ENCODE data around the gene RNPEP.
"Not testable (repeated sequence)": the region's sequence is repeated elsewhere in the genome, so short reads cannot be mapped to it uniquely, and the experiment has no call there.

Gene RNPEP

DNA sequence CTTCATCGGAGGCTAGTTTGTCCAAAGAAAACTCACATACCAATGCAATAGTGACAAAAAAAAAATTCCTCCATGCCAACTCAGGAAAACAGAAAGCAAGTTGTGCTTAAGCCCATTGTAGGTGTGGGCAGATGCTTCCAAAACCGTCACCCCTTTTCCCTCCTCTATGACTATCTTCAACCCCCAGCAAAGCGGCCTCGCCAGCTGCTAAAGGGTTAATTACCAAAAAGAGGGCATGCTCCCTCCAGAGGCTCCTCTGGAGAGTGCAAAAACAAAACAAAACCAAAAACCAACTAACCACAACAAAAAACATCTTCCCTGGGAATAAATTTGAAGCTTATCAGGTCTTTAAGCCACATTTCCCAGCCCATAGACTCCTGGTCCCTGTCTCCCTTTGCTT, 37.3 kb upstream of the RNPEP start:
- H3K27me3 ChIP-seq (ENCODE audit: control insufficient read depth, insufficient read depth, low read length) = peaks cover 24% of the 10 kb centered on the region
- H3K4me3 ChIP-seq (ENCODE audit: low read depth, low read length) = peak overlapping the region; percentile 78
- H3K4me1 ChIP-seq (ENCODE audit: control insufficient read depth, insufficient read depth, low read length) = peaks cover 17% of the 10 kb centered on the region
- no peak overlapping the region for H3K9ac ChIP-seq (ENCODE audit: low read depth, low read length)
- no peaks in the 10 kb centered on the region for H3K9me3 ChIP-seq (ENCODE audit: control insufficient read depth, insufficient read depth, low read length)
- no peaks in the 10 kb centered on the region for H3K36me3 ChIP-seq (ENCODE audit: control insufficient read depth, insufficient read depth, low read length)

DNA sequence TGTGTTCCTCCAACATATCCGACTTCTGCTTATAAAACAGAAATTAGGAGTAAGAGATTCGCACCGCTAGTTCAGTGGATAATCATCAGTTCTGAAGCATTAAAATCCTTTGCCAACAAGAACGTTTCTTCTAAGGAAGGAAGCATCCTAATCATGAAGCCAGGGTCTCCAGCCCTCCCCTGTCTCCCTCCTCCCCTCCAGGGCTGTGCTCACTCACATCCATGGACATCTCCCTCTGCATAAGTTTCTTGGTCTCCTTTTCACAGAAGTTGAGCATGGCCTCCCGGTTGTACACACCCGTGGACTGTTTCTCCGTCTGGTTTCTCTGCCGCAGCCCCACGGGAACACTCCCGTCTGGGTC, 36.6 kb upstream of the RNPEP start:
- Histone ChIP-seq H3K9ac (ENCODE audit: low read depth, low read length) (no peak overlapping the region), H3K36me3 (ENCODE audit: control insufficient read depth, insufficient read depth, low read length) (no peaks in the 10 kb centered on the region), H3K4me3 (ENCODE audit: low read depth, low read length) (peak overlapping the region; percentile 78), H3K4me1 (ENCODE audit: control insufficient read depth, insufficient read depth, low read length) (peaks cover 17% of the 10 kb centered on the region), H3K27me3 (ENCODE audit: control insufficient read depth, insufficient read depth, low read length) (peaks cover 24% of the 10 kb centered on the region), H3K9me3 (ENCODE audit: control insufficient read depth, insufficient read depth, low read length) (no peaks in the 10 kb centered on the region)

DNA sequence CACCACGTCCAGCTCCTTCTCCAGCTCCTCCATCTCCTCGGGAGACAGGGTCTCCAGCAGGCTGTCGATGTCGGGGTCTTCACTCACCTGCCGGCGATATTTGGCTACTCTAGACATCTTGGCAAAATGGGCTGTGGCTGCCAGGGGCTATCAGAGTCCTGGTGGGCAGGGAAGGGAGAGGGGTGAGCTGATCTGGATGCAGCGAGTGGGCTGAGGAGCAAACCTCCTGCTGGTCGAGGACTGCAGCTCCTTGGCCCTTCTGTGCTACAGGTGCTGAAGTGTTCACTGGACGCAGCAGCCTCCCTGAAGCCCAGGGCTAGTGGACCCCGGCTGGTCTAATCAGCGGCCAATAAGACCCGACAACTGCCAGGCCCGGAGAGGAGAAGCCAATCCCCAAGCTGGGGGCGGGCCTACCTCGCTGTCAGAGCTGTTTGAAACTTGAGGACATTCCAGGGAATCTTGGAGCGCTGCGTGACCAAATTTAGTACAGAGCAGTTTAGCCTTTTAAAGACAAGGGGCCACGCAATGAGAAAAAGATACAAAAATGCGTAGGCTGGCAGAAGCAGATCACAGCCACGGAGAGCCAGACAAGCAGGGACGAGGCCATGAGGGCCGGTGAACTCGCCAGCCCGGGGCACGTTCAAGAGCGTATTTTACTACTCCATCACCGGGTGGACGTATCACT, 36.1 kb upstream of the RNPEP start, which contains the start of gene LMOD1:
TSS of gene LMOD1 (minus strand) at position 325 of the 685 bp plus-strand sequence. CDS start at position 117, 208 bp downstream.
- Histone ChIP-seq H3K4me1 (ENCODE audit: control insufficient read depth, insufficient read depth, low read length) (peaks cover 14% of the 10 kb centered on the region), H3K27me3 (ENCODE audit: control insufficient read depth, insufficient read depth, low read length) (peaks cover 24% of the 10 kb centered on the region), H3K4me3 (ENCODE audit: low read depth, low read length) (peak within 1 kb of the TSS; percentile 78), H3K9ac (ENCODE audit: low read depth, low read length) (no peak within 1 kb of the TSS), H3K36me3 (ENCODE audit: control insufficient read depth, insufficient read depth, low read length) (no peaks in the 10 kb centered on the region), H3K9me3 (ENCODE audit: control insufficient read depth, insufficient read depth, low read length) (no peaks in the 10 kb centered on the region)

DNA sequence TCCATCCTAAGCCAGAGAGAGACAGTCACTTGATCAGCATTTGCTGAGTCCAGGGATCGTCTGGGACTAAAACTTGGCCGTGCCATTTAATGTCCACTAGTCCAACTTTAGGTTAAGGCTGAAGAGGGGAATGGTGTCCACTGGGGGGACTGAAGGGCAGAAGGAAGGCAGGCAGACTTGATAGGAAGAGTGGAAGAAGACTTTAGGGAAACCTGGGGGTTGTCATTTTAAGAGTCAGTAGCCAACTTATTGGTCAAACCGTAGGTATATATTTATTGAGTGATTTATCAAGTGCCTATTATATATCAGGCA, 34.8 kb upstream of the RNPEP start:
- Histone ChIP-seq H3K9ac (ENCODE audit: low read depth, low read length) (no peak overlapping the region), H3K4me3 (ENCODE audit: low read depth, low read length) (no peak overlapping the region), H3K27me3 (ENCODE audit: control insufficient read depth, insufficient read depth, low read length) (peaks cover 24% of the 10 kb centered on the region), H3K4me1 (ENCODE audit: control insufficient read depth, insufficient read depth, low read length) (peaks cover 9% of the 10 kb centered on the region), H3K9me3 (ENCODE audit: control insufficient read depth, insufficient read depth, low read length) (no peaks in the 10 kb centered on the region), H3K36me3 (ENCODE audit: control insufficient read depth, insufficient read depth, low read length) (no peaks in the 10 kb centered on the region)

DNA sequence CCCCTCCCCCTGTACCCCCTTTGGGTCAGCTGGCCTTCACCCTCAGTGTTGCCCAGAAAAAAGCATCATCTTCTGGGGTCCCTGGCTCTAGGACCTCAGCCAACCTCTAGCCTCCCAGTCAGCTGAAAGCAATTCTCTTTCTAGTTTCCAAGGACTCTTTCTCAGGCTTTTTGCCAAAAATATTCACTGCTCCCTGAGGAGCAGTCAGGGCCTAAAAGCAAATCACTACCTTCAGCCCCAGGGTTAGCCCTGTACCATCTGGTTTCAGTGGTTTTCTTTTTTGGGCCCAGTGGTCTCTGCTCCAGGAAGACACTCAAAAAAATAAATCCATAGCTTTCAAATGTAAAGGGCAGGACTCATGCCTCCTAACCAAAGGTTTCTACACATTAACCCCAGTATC, 33.0 kb upstream of the RNPEP start:
- Histone ChIP-seq H3K27me3 (ENCODE audit: control insufficient read depth, insufficient read depth, low read length) (peaks cover 24% of the 10 kb centered on the region), H3K4me3 (ENCODE audit: low read depth, low read length) (no peak overlapping the region), H3K4me1 (ENCODE audit: control insufficient read depth, insufficient read depth, low read length) (peaks cover 9% of the 10 kb centered on the region), H3K9ac (ENCODE audit: low read depth, low read length) (no peak overlapping the region), H3K9me3 (ENCODE audit: control insufficient read depth, insufficient read depth, low read length) (no peaks in the 10 kb centered on the region), H3K36me3 (ENCODE audit: control insufficient read depth, insufficient read depth, low read length) (no peaks in the 10 kb centered on the region)

DNA sequence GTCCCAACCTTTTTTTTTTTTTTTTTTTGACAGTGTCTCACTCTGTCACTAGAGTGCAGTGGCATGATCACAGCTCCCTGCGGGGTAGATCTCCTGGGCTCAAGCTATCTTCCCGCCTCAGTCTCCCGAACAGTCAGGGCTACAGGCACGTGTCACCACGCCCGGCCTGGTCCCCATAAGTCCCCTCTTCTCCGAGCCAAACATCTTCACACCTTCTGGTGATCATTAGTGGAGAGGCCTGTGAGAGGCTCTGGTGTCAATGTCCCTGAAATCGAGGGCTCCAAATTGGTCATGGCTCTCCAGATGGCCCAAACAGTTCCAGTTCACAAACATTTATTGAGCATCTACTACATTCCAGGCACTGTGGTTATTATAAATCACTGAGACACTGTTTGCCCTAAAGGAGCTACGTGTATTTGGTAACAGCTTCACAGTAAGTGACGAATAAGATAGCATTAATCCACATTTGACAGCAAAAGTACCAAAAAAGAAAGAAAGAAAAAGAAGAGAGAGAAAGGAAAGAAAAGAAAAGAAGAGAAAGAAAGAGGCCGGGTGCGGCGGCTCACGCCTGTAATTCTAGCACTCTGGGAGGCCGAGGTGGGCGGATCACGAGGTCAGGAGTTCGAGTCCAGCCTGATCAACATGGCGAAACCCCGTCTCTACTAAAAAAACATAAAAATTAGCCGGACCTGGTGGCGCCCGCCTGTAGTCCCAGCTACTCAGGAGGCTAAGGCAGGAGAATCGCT, 28.0 kb upstream of the RNPEP start:
- Histone ChIP-seq H3K9ac (ENCODE audit: low read depth, low read length) (peak overlapping the region; percentile 93), H3K4me1 (ENCODE audit: control insufficient read depth, insufficient read depth, low read length) (peaks cover 4% of the 10 kb centered on the region)

DNA sequence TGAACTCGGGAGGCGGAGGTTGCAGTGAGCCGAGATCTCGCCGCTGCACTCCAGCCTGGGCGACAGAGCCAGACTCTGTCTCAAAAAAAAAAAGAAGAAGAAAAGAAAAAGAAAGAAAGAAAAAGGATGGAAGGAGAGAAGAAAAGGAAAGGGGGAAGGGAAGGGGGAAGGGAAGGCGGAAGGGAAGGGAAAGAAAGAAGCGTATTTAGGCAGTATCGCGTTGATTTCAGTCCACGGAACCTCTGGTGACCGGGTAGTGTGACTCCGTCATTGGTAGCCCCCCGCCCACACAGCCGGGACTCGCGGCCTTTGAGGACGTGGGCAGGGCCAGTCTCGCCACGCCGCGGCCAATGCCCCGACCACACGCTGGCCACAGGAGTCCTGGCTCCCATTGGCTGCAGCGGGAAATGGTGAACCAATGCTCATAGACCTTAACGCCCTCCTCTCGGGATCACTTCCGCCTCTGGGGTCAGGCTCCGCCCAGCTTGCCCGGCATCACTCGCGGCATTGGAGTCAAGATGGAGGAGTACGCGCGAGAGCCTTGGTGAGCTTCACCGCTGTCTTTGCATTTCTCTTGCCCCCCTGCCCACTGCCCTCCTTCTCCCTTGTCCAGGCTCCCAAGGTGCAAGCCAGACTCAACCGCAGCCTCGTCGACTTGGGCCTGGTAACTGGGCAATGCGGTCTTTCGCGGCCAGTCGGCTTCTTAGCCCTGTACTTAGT, 27.3 kb upstream of the RNPEP start, which contains the start of gene TIMM17A:
TSS of gene TIMM17A (plus strand) at position 495 of the 720 bp plus-strand sequence. CDS start at position 519, 24 bp downstream.
- Histone ChIP-seq H3K9me3 (ENCODE audit: control insufficient read depth, insufficient read depth, low read length) (no peaks in the 10 kb centered on the region), H3K9ac (ENCODE audit: low read depth, low read length) (peak within 1 kb of the TSS; percentile 93), H3K4me1 (ENCODE audit: control insufficient read depth, insufficient read depth, low read length) (peaks cover 4% of the 10 kb centered on the region), H3K27me3 (ENCODE audit: control insufficient read depth, insufficient read depth, low read length) (no peaks in the 10 kb centered on the region), H3K36me3 (ENCODE audit: control insufficient read depth, insufficient read depth, low read length) (peaks cover 17% of the 10 kb centered on the region), H3K4me3 (ENCODE audit: low read depth, low read length) (peak within 1 kb of the TSS; percentile 98)

More for the DNA sequence above, 28.0 kb upstream of the RNPEP start:
- Histone ChIP-seq H3K4me3 (ENCODE audit: low read depth, low read length) (peak overlapping the region; percentile 98), H3K27me3 (ENCODE audit: control insufficient read depth, insufficient read depth, low read length) (no peaks in the 10 kb centered on the region), H3K9me3 (ENCODE audit: control insufficient read depth, insufficient read depth, low read length) (no peaks in the 10 kb centered on the region), H3K36me3 (ENCODE audit: control insufficient read depth, insufficient read depth, low read length) (peaks cover 17% of the 10 kb centered on the region)

DNA sequence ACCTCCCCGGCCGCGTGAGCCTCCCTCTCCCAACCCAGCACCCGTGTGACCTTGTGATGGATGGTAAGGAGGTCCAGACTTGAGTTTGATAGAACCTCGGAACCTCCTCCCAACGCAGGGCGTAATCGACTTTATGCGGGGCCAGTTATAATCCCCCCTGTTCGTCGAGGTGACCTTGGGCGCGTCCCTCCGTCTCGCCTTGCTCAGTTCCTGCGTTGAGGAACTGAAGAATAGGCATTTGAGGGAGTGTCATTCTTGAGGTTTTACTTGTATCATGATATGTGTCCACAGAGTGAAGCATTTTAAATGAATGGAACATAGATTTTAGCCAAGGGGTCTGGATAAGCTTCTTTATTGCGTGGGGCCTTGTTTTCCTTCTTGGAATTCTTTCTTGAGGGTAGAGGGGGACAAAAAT, 26.7 kb upstream of the RNPEP start:
- Histone ChIP-seq H3K9ac (ENCODE audit: low read depth, low read length) (peak overlapping the region; percentile 93), H3K27me3 (ENCODE audit: control insufficient read depth, insufficient read depth, low read length) (no peaks in the 10 kb centered on the region), H3K4me1 (ENCODE audit: control insufficient read depth, insufficient read depth, low read length) (peaks cover 4% of the 10 kb centered on the region), H3K36me3 (ENCODE audit: control insufficient read depth, insufficient read depth, low read length) (peaks cover 20% of the 10 kb centered on the region), H3K4me3 (ENCODE audit: low read depth, low read length) (peak overlapping the region; percentile 98), H3K9me3 (ENCODE audit: control insufficient read depth, insufficient read depth, low read length) (no peaks in the 10 kb centered on the region)

DNA sequence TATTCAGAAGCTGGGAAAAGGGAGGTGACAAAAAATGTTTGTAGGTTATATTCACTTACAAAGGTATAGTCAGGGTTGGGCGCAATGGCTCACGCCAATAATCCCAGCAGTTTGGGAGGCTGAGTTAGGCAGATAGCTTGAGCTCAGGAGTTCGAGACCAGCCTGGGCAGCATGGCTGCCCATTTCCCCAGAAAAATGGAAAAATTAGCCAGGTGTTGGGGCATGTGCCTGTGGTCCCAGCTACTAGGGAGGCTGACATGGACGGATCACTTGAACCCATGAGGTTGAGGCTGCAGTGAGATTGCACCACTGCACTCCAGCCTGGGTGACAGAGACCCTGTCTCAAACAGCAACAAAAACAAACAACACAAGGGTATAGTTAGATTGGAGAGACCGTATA, 24.1 kb upstream of the RNPEP start:
- H3K9me3 ChIP-seq (ENCODE audit: control insufficient read depth, insufficient read depth, low read length) = no peaks in the 10 kb centered on the region
- no peak overlapping the region for H3K9ac ChIP-seq (ENCODE audit: low read depth, low read length)
- H3K27me3 ChIP-seq (ENCODE audit: control insufficient read depth, insufficient read depth, low read length) = no peaks in the 10 kb centered on the region
- H3K36me3 ChIP-seq (ENCODE audit: control insufficient read depth, insufficient read depth, low read length) = peaks cover 39% of the 10 kb centered on the region
- no peak overlapping the region for H3K4me3 ChIP-seq (ENCODE audit: low read depth, low read length)
- H3K4me1 ChIP-seq (ENCODE audit: control insufficient read depth, insufficient read depth, low read length) = peaks cover 4% of the 10 kb centered on the region

DNA sequence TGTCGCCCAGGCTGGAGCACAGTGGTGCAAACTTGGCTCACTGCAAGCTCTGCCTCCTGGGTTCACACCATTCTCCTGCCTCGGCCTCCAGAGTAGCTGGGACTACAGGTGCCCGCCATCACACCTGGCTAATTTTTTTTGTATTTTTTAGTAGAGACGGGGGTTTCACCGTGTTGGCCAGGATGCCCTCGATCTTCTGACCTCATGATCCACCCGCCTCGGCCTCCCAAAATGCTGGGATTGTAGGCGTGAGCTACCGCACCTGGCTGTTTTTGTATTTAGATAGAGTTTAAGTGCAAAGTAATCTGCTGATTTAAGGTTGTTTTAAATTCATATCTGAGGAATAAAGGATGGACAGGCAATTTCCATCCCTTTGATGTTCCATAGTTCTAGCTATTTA, 20.1 kb upstream of the RNPEP start:
- H3K9ac ChIP-seq (ENCODE audit: low read depth, low read length); H3K9me3 ChIP-seq (ENCODE audit: control insufficient read depth, insufficient read depth, low read length); H3K4me3 ChIP-seq (ENCODE audit: low read depth, low read length); H3K27me3 ChIP-seq (ENCODE audit: control insufficient read depth, insufficient read depth, low read length); H3K4me1 ChIP-seq (ENCODE audit: control insufficient read depth, insufficient read depth, low read length): not testable (repeated sequence)
- H3K36me3 ChIP-seq (ENCODE audit: control insufficient read depth, insufficient read depth, low read length) = peaks cover 49% of the 10 kb centered on the region

DNA sequence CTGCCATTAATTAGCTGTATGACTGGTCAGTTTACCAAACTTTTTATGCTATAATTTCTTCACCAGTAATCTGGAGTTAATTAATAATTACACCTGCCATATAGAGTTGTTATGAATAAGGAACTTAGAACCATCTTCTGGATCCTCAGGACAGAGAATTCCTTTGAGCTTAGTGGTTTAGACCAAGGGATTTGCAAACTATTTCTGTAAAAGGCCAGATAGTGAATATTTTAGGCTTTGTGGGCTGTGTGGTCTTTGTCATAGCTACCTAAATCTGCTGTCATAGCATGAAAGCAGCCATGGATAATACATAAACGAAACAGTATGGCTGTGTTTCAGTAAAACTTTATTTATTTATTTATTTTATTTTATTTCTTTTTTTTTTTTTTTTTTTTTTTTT, 18.2 kb upstream of the RNPEP start:
- Histone ChIP-seq H3K9ac (ENCODE audit: low read depth, low read length) (no peak overlapping the region), H3K36me3 (ENCODE audit: control insufficient read depth, insufficient read depth, low read length) (peaks cover 43% of the 10 kb centered on the region), H3K27me3 (ENCODE audit: control insufficient read depth, insufficient read depth, low read length) (no peaks in the 10 kb centered on the region), H3K4me1 (ENCODE audit: control insufficient read depth, insufficient read depth, low read length) (no peaks in the 10 kb centered on the region), H3K4me3 (ENCODE audit: low read depth, low read length) (no peak overlapping the region), H3K9me3 (ENCODE audit: control insufficient read depth, insufficient read depth, low read length) (no peaks in the 10 kb centered on the region)

Measured in iPS-15b (cell line).